Smooth muscle cell (in vitro differentiated cells): ENCODE measurements around the gene CDK14. TPM values are rescaled to one million over a fixed set of nuclear protein-coding genes. Genes with fewer than 3 reads are reported as not detected.
"Not testable (repeated sequence)": the region's sequence is repeated elsewhere in the genome, so short reads cannot be mapped to it uniquely, and the experiment has no call there.

Experiments
- DNase-seq: peaks from one replicate; lab custom pipeline; 2025; ENCODE audit not compliant: unreplicated experiment; lab: John Stamatoyannopoulos, UW
- H2AFZ ChIP-seq: fragments of 200-600 bp; sonication (generic); 2 replicates; pipeline ENCODE4 v1.6.0; 2016; ENCODE audit warnings: antibody characterized with exemption, low read depth, mild to moderate bottlenecking
- H3F3A ChIP-seq: fragments of 200-600 bp; sonication (generic); 2 replicates; pipeline ENCODE4 v1.6.0; 2017; ENCODE audit warnings: antibody characterized with exemption, low read depth
- H3K27ac ChIP-seq: fragments of 200-600 bp; sonication (generic); 2 replicates; pipeline ENCODE4 v1.5.1; 2016; ENCODE audit warnings: low read depth, mild to moderate bottlenecking
- H3K27me3 ChIP-seq: fragments of 200-600 bp; sonication (generic); 2 replicates; pipeline ENCODE4 v1.6.1; 2016; ENCODE audit warnings: low read depth, mild to moderate bottlenecking
- H3K36me3 ChIP-seq: fragments of 200-600 bp; sonication (generic); 2 replicates; pipeline ENCODE4 v1.5.1; 2016; ENCODE audit warnings: low read depth
- H3K4me1 ChIP-seq: fragments of 200-600 bp; sonication (generic); 2 replicates; pipeline ENCODE4 v1.5.1; 2016; ENCODE audit warnings: low read depth
- H3K4me2 ChIP-seq: fragments of 200-600 bp; sonication (generic); 2 replicates; pipeline ENCODE4 v1.6.0; 2016; ENCODE audit warnings: mild to moderate bottlenecking
- H3K4me3 ChIP-seq: fragments of 200-600 bp; sonication (generic); 2 replicates; pipeline ENCODE4 v1.5.1; 2016; ENCODE audit warnings: mild to moderate bottlenecking
- H3K79me2 ChIP-seq: fragments of 200-600 bp; sonication (generic); 2 replicates; pipeline ENCODE4 v1.6.0; 2016; ENCODE audit warnings: low read depth, mild to moderate bottlenecking
- H3K9ac ChIP-seq: fragments of 200-600 bp; sonication (generic); 2 replicates; pipeline ENCODE4 v1.6.0; 2016; ENCODE audit warnings: low read depth
- H3K9me3 ChIP-seq: fragments of 200-600 bp; sonication (generic); replicated peaks from 2 replicates; pipeline ENCODE4 v1.5.1; 2016; ENCODE audit warnings: low read depth
- H4K20me1 ChIP-seq: fragments of 200-600 bp; sonication (generic); 2 replicates; pipeline ENCODE4 v1.6.0; 2016; ENCODE audit warnings: low read depth
- WGBS: methylation state at CpG from one replicate; pipeline ENCODE4 v1.1.7; 2016; ENCODE audit warnings: low lambda C conversion rate; 5-methylcytosine and 5-hydroxymethylcytosine counted together
- polyA plus RNA-seq: library from polyadenylated mRNA; unstranded; fragments of >200 nt; fragmentation: Nextera tagmentation; extraction: Ambion mirVana; gene quantifications from 2 replicates; pipeline ENCODE4 v1.2.1, GENCODE V29; 2016
- total RNA-seq: library from RNA; depleted of rRNA; stranded (reverse); fragments of >200 nt; gene quantifications from 2 replicates; pipeline ENCODE4 v1.2.3, GENCODE V29; 2014
- TF ChIP-seq, protein P1 (sequence below): fragments of 200-600 bp; sonication (generic); IDR thresholded peaks from 2 replicates; pipeline ENCODE4 v1.5.1; 2017; ENCODE audit warnings: borderline replicate concordance, mild to moderate bottlenecking, antibody characterized with exemption; ENCODE audit not compliant: insufficient read depth, poor library complexity, severe bottlenecking

The CDK14 gene
- total and polyA plus RNA-seq, 2 experiments from 2014 or later: 4.1 to 5.3 TPM

- Histone ChIP-seq H3K4me3 (peak overlapping the region; percentile 21), H3K4me2 (peak overlapping the region; percentile 64)
- WGBS: 31% methylated on average over 7 of the region's 7 CpGs
Observed at GRCh38 chr7:90766814-90767564, 170.9 kb downstream of the CDK14 start.

GRCh38 chr7:90768301-90768700, 172.2 kb downstream of the CDK14 start:
- H3K4me3 ChIP-seq: no peak overlapping the region
- no peaks in the 10 kb centered on the region for H4K20me1 ChIP-seq
- no peak overlapping the region for H3K9ac ChIP-seq
- H3K79me2 ChIP-seq: no peaks in the 10 kb centered on the region
- H3K27me3 ChIP-seq: no peaks in the 10 kb centered on the region
- H3K9me3 ChIP-seq: no peaks in the 10 kb centered on the region
- peaks cover 29% of the 10 kb centered on the region for H3K4me1 ChIP-seq
- no peak for DNase-seq
- H3K27ac ChIP-seq: no peak overlapping the region
- WGBS: 87% methylated on average over 6 of the region's 6 CpGs
- peaks cover 6% of the 10 kb centered on the region for H3F3A ChIP-seq
- H3K4me2 ChIP-seq: no peak overlapping the region
- TF ChIP-seq, protein P1, sequence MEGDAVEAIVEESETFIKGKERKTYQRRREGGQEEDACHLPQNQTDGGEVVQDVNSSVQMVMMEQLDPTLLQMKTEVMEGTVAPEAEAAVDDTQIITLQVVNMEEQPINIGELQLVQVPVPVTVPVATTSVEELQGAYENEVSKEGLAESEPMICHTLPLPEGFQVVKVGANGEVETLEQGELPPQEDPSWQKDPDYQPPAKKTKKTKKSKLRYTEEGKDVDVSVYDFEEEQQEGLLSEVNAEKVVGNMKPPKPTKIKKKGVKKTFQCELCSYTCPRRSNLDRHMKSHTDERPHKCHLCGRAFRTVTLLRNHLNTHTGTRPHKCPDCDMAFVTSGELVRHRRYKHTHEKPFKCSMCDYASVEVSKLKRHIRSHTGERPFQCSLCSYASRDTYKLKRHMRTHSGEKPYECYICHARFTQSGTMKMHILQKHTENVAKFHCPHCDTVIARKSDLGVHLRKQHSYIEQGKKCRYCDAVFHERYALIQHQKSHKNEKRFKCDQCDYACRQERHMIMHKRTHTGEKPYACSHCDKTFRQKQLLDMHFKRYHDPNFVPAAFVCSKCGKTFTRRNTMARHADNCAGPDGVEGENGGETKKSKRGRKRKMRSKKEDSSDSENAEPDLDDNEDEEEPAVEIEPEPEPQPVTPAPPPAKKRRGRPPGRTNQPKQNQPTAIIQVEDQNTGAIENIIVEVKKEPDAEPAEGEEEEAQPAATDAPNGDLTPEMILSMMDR: no peak
- H3K36me3 ChIP-seq: no peaks in the 10 kb centered on the region
- no peak overlapping the region for H2AFZ ChIP-seq

More at GRCh38 chr7:90766814-90767564, 170.9 kb downstream of the CDK14 start:
- H3K79me2 ChIP-seq: no peaks in the 10 kb centered on the region
- H3K27me3 ChIP-seq: no peaks in the 10 kb centered on the region
- H3K9ac ChIP-seq: no peak overlapping the region
- peaks cover 29% of the 10 kb centered on the region for H3K4me1 ChIP-seq
- no peaks in the 10 kb centered on the region for H3K36me3 ChIP-seq
- DNase-seq: no peak
- no peaks in the 10 kb centered on the region for H4K20me1 ChIP-seq
- H2AFZ ChIP-seq: peak overlapping the region; percentile 56
- peak overlapping the region; percentile 69 for H3K27ac ChIP-seq
- H3F3A ChIP-seq: peaks cover 6% of the 10 kb centered on the region
- no peaks in the 10 kb centered on the region for H3K9me3 ChIP-seq
- TF ChIP-seq, protein P1: no peak

DNA sequence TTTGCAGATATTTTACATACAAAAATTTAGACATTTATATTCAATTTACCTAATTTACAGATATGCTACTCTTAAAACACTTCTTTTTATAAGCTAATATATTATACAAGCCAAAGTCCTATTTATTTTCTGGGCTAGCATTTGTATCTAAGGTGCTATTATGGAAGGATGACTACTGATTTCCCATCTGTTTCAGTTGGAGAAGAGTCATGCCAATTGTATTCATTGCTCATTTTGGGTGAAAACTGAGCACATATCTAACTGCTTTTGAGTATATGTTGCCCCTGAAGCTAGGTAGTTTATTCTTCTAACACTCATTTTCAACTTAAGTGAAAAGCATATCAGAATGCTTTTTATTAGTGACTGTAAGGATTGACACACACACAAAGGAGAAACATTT, 172.9 kb downstream of the CDK14 start:
- TF ChIP-seq, protein P1: no peak
- DNase-seq: no peak
- Histone ChIP-seq H3K4me2 (no peak overlapping the region), H4K20me1 (no peaks in the 10 kb centered on the region), H3F3A (peaks cover 6% of the 10 kb centered on the region), H3K36me3 (no peaks in the 10 kb centered on the region), H3K4me1 (peaks cover 25% of the 10 kb centered on the region), H3K79me2 (no peaks in the 10 kb centered on the region), H2AFZ (no peak overlapping the region), H3K4me3 (no peak overlapping the region), H3K27ac (no peak overlapping the region), H3K9me3 (no peaks in the 10 kb centered on the region), H3K9ac (no peak overlapping the region), H3K27me3 (no peaks in the 10 kb centered on the region)

- not testable (repeated sequence) for H3K4me2 ChIP-seq, H3K36me3 ChIP-seq, H3F3A ChIP-seq, H4K20me1 ChIP-seq, H3K4me3 ChIP-seq, DNase-seq, H3K9me3 ChIP-seq, H3K79me2 ChIP-seq, H3K27me3 ChIP-seq, H2AFZ ChIP-seq, H3K9ac ChIP-seq, H3K27ac ChIP-seq
- peaks cover 20% of the 10 kb centered on the region for H3K4me1 ChIP-seq
- WGBS: 93% methylated on average over 5 of the region's 5 CpGs
Observed at GRCh38 chr7:90769566-90769965, 173.4 kb downstream of the CDK14 start.
